Measurements from ENCODE around the gene ENO4. TPM values are rescaled to one million over a fixed set of nuclear protein-coding genes. Genes with fewer than 3 reads are reported as not detected.

The ENO4 gene
- total RNA-seq, 4 donors from 2014 or later: 0.44 to 1.8 (median 1.2) TPM

DNA sequence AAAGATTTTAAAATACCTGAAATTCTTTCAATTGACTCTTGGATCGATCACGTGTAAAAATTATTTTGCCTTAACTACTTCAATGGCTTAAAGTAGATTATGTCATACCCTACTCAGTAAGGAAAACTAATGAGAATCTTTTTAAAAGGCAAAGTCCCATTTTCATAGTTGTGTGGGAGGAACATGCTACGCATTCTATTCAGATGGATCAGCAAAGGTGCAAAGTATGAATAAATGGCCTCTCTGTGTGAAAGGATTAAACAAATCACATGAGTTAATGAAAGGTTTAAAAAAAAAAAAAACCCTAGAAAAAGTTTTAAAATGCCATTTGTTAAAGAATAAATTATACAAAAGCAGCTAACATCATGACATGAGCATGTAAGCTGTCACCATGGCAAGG, 77.1 kb downstream of the ENO4 start:
- TF ChIP-seq POLR2A (IDR thresholded peaks at IDR 0.05) (no peak), CTCF (IDR thresholded peaks at IDR 0.05) (no peak)
- 87 to 88% methylated on average over 3 of the region's 3 CpGs for WGBS, 2 donors
- Histone ChIP-seq H3K4me1 (no peaks in the 10 kb centered on the region), H3K27ac (no peak overlapping the region), H3K4me3 (replicated peaks in 1 of 3) (no peak overlapping the region), H3K36me3 (peaks cover 0 to 3% of the 10 kb centered on the region in 2 donors), H3K9me3 (no peaks in the 10 kb centered on the region), H3K27me3 (no peaks in the 10 kb centered on the region)
- intact Hi-C loops (cut with DNase I): no loop called here
- DNase-seq: no peak

DNA sequence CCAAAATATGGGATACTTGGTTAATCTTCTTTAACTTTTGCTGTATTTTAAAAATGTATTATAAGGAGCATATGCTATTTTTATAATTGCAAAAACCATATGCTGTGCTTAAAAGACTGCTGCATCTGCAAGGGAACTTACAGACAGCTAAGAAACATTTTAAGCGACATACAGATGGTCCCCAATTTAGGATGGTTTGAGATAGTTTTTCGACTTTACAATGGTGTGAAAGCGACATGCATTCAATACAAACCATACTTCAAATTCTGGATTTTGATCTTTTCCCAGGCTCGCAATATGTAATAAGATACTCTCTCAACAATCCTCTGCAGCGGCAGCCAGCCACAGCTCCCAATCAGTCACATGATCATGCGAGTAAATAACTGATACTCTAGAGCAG, 82.5 kb downstream of the ENO4 start:
- no peaks in the 10 kb centered on the region for H3K27me3 ChIP-seq
- H3K4me1 ChIP-seq: no peaks in the 10 kb centered on the region
- TF ChIP-seq POLR2A (IDR thresholded peaks at IDR 0.05): no peak
- TF ChIP-seq CTCF (IDR thresholded peaks at IDR 0.05): no peak
- no peaks in the 10 kb centered on the region for H3K9me3 ChIP-seq
- intact Hi-C loops (cut with DNase I): no loop called here
- H3K36me3 ChIP-seq: peaks cover 0 to 3% of the 10 kb centered on the region in 2 donors
- DNase-seq: no peak
- WGBS, 2 donors: 96 to 97% methylated on average over 6 of the region's 6 CpGs
- no peak overlapping the region for H3K27ac ChIP-seq
- H3K4me3 ChIP-seq (replicated peaks in 1 of 3): no peak overlapping the region

Other genes with a start within 250 kb of the ENO4 start
- not detected for gene PNLIPRP2, start 228.5 kb upstream of the ENO4 start, total RNA-seq
- gene HSPA12A, start 106.9 kb upstream of the ENO4 start, total RNA-seq: 10 to 100 TPM; 22.6 to 37.3 (median 34.6) TPM
- 100 to 1,000 TPM in 1 of 4 donors, 10 to 100 TPM in 3; 31.6 to 103 (median 37.7) TPM for gene SHTN1, start 155.7 kb downstream of the ENO4 start, total RNA-seq